GM21528 (cell line): ENCODE results near the gene CTNNB1.

ENCODE experiments used
- ATAC-seq: cut with Tn5 transposase; IDR thresholded peaks from one replicate; pipeline ENCODE4 v1.9.1; 2021; ENCODE audit warnings: mild to moderate bottlenecking, moderate library complexity; ENCODE audit not compliant: unreplicated experiment, low FRiP score

The CTNNB1 gene

GRCh38 chr3:41213588-41213987 lies 14.3 kb downstream of the CTNNB1 start:
- ATAC-seq: no peak

- ATAC-seq: no peak
Observed at GRCh38 chr3:41216422-41216821, 17.1 kb downstream of the CTNNB1 start.

GRCh38 chr3:41216993-41217392 lies 17.7 kb downstream of the CTNNB1 start:
- no peak for ATAC-seq

- ATAC-seq: no peak
Observed at GRCh38 chr3:41219424-41219823, 20.1 kb downstream of the CTNNB1 start.

GRCh38 chr3:41220906-41221677 lies 21.8 kb downstream of the CTNNB1 start:
- no peak for ATAC-seq

GRCh38 chr3:41222012-41222411 lies 22.7 kb downstream of the CTNNB1 start:
- no peak for ATAC-seq

GRCh38 chr3:41222501-41222900 lies 23.2 kb downstream of the CTNNB1 start:
- no peak for ATAC-seq

- ATAC-seq: no peak
Observed at GRCh38 chr3:41223078-41223477, 23.8 kb downstream of the CTNNB1 start.

GRCh38 chr3:41223691-41224090 lies 24.4 kb downstream of the CTNNB1 start:
- no peak for ATAC-seq

- ATAC-seq: no peak
Observed at GRCh38 chr3:41224120-41224806, 25.0 kb downstream of the CTNNB1 start.

GRCh38 chr3:41234823-41235721 lies 35.8 kb downstream of the CTNNB1 start:
- no peak for ATAC-seq

- ATAC-seq: no peak
Observed at GRCh38 chr3:41236228-41236627, 36.9 kb downstream of the CTNNB1 start.

GRCh38 chr3:41237907-41238306 lies 38.6 kb downstream of the CTNNB1 start:
- no peak for ATAC-seq

GRCh38 chr3:41239587-41239986 lies 40.3 kb downstream of the CTNNB1 start:
- no peak for ATAC-seq

- no peak for ATAC-seq
Observed at GRCh38 chr3:41241161-41241560, 41.9 kb downstream of the CTNNB1 start.

GRCh38 chr3:41241800-41242571 lies 42.7 kb downstream of the CTNNB1 start:
- no peak for ATAC-seq

- ATAC-seq: no peak
Observed at GRCh38 chr3:41243183-41243582, 43.9 kb downstream of the CTNNB1 start.

- no peak for ATAC-seq
Observed at GRCh38 chr3:41244620-41245336, 45.5 kb downstream of the CTNNB1 start.
